Cardiac muscle cell (in vitro differentiated cells and primary cell): Measurements from ENCODE around the gene HSDL1. TPM values are rescaled to one million over a fixed set of nuclear protein-coding genes. Genes with fewer than 3 reads are reported as not detected.

Experiments used
- DNase-seq, 2 donors: peaks; one replicate each; pipeline versions ENCODE4 v3.0.0 to v3.0.0-alpha.2; 2010 to 2017; ENCODE audit warnings: low read depth in 1 of 2, low spot score in 1 of 2
- H3K27ac ChIP-seq: fragments of 200-600 bp; sonication (generic); 2 replicates; pipeline ENCODE4 v1.5.1; 2016
- H3K27me3 ChIP-seq: fragments of 200-600 bp; sonication (generic); 2 replicates; pipeline ENCODE4 v1.6.0; 2016; ENCODE audit warnings: control low read depth
- H3K36me3 ChIP-seq: fragments of 200-600 bp; sonication (generic); 2 replicates; pipeline ENCODE4 v1.5.1; 2016; ENCODE audit warnings: control low read depth
- H3K4me1 ChIP-seq: fragments of 200-600 bp; sonication (generic); 2 replicates; pipeline ENCODE4 v1.8.1; 2017; ENCODE audit warnings: low read depth, mild to moderate bottlenecking, mixed run types
- H3K4me3 ChIP-seq: fragments of 200-600 bp; sonication (generic); 2 replicates; pipeline ENCODE4 v1.5.1; 2016; ENCODE audit warnings: mild to moderate bottlenecking
- H3K9me3 ChIP-seq: fragments of 200-600 bp; sonication (generic); 2 replicates; pipeline ENCODE4 v1.5.1; 2017; ENCODE audit warnings: low read depth, mild to moderate bottlenecking, control low read depth
- CTCF ChIP-seq: IDR thresholded peaks from 2 replicates; pipeline ENCODE4 v1.5.1; 2012; ENCODE audit warnings: low read depth, mild to moderate bottlenecking, low read length
- polyA plus RNA-seq: library from polyadenylated mRNA; unstranded; fragments of >200 nt; fragmentation: Nextera tagmentation; extraction: Ambion mirVana; gene quantifications from 2 replicates; pipeline ENCODE4 v1.2.1, GENCODE V29; 2016
- total RNA-seq: library from RNA; depleted of rRNA; stranded (reverse); fragments of >200 nt; gene quantifications from 2 replicates; pipeline ENCODE4 v1.2.3, GENCODE V29; 2016

The HSDL1 gene
- total and polyA plus RNA-seq, 2 experiments from 2014 or later: 51.7 to 60.0 TPM

- no peak for TF ChIP-seq CTCF
- H3K4me3 ChIP-seq: no peak overlapping the region
- no peaks in the 10 kb centered on the region for H3K9me3 ChIP-seq
- no peaks in the 10 kb centered on the region for H3K4me1 ChIP-seq
- H3K36me3 ChIP-seq: peaks cover 66% of the 10 kb centered on the region
- H3K27me3 ChIP-seq: no peaks in the 10 kb centered on the region
- no peak for DNase-seq
- no peak overlapping the region for H3K27ac ChIP-seq
Observed at GRCh38 chr16:84085773-84086172, 59.2 kb downstream of the HSDL1 start.

DNA sequence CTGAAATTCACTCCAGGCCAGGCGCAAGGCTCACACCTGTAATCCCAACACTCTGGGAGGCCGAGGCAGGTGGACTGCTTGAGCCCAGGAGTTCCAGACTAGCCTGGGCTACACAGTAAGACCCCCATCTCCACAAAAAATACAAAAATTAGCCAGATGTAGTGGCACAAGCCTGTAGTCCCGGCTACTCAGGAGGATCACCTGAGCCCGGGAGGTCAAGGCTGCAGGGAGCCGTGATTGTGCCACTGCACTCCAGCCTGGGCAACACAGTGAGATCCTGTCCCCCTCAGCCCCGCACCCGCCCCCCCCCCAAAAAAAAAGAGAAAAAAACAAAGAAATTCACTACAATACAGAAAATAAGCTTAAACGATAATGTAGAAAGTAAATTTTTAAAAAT, 59.7 kb downstream of the HSDL1 start:
- H3K27ac ChIP-seq: no peak overlapping the region
- H3K27me3 ChIP-seq: no peaks in the 10 kb centered on the region
- no peak for DNase-seq
- TF ChIP-seq CTCF: no peak
- no peaks in the 10 kb centered on the region for H3K4me1 ChIP-seq
- no peak overlapping the region for H3K4me3 ChIP-seq
- no peaks in the 10 kb centered on the region for H3K9me3 ChIP-seq
- peaks cover 63% of the 10 kb centered on the region for H3K36me3 ChIP-seq

DNA sequence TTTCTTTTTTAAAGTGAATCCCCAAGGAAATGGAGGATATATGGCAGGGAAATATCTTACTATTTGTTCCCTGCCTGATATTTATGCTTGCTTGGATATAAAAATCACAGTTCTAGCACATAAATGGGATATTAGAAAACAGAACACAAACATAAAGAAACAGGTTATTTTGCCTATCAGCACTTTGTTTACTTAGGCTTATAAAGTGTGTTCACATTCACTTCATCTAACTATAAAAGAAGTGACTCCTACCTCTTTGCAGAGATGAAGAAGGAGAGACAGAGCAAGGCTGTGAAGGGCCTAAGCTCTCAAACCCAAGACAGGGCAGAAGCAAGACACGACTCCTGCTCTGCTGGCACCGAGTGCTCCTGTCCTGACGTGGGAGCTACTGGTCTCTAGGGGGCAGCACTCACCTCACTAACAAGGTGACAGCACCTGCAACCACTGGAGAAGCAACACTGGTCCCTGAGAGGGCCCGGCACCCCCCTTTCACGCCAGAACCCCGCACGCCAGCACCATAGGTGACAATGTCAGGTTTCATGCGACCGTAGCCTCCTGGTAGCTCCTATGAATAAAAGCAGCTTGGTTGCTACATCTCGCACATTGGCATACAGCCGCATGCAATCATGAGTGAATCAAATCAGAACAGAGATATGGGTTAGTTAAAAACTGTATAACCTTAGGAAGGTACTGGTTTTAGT, 60.3 kb downstream of the HSDL1 start:
- Histone ChIP-seq H3K27me3 (no peaks in the 10 kb centered on the region), H3K4me3 (no peak overlapping the region), H3K36me3 (peaks cover 57% of the 10 kb centered on the region), H3K9me3 (no peaks in the 10 kb centered on the region), H3K4me1 (no peaks in the 10 kb centered on the region), H3K27ac (no peak overlapping the region)
- TF ChIP-seq CTCF: peak; percentile 79
- peak; percentile 72 to 78 for DNase-seq

GRCh38 chr16:84082835-84083569, 62.0 kb downstream of the HSDL1 start:
- H3K4me3 ChIP-seq: no peak overlapping the region
- no peaks in the 10 kb centered on the region for H3K9me3 ChIP-seq
- TF ChIP-seq CTCF: no peak
- no peaks in the 10 kb centered on the region for H3K4me1 ChIP-seq
- no peaks in the 10 kb centered on the region for H3K27me3 ChIP-seq
- DNase-seq: no peak
- no peak overlapping the region for H3K27ac ChIP-seq
- H3K36me3 ChIP-seq: peaks cover 55% of the 10 kb centered on the region

GRCh38 chr16:84082110-84082509, 62.9 kb downstream of the HSDL1 start:
- TF ChIP-seq CTCF: no peak
- H3K9me3 ChIP-seq: no peaks in the 10 kb centered on the region
- H3K4me3 ChIP-seq: no peak overlapping the region
- peaks cover 52% of the 10 kb centered on the region for H3K36me3 ChIP-seq
- H3K4me1 ChIP-seq: no peaks in the 10 kb centered on the region
- no peaks in the 10 kb centered on the region for H3K27me3 ChIP-seq
- H3K27ac ChIP-seq: no peak overlapping the region
- no peak for DNase-seq
